GM23338 (cell line): ENCODE data around the gene HSPB8. TPM values are rescaled to one million over a fixed set of nuclear protein-coding genes. Genes with fewer than 3 reads are reported as not detected.

ENCODE experiments used
- ATAC-seq: fragments of 200-7000 bp; cut with Tn5 transposase; 3 replicates; pipeline ENCODE4 v1.9.1; 2020
- DNase-seq: peaks from one replicate; pipeline ENCODE4 v3.0.0-alpha.2; 2015; ENCODE audit warnings: low spot score
- H2AFZ ChIP-seq: fragments of 200-600 bp; sonication (generic); 2 replicates; pipeline ENCODE4 v1.8.0; 2016; ENCODE audit warnings: antibody characterized with exemption, mild to moderate bottlenecking, moderate library complexity
- H3F3A ChIP-seq: fragments of 200-600 bp; sonication (generic); replicated peaks from 2 replicates; pipeline ENCODE4 v1.8.0; 2017; ENCODE audit warnings: antibody characterized with exemption, mixed run types, low read depth
- H3K27ac ChIP-seq: fragments of 200-600 bp; sonication (generic); 2 replicates; pipeline ENCODE4 v1.6.1; 2016; ENCODE audit warnings: low read depth
- H3K27me3 ChIP-seq: fragments of 200-600 bp; sonication (generic); 2 replicates; pipeline ENCODE4 v1.8.0; 2016; ENCODE audit warnings: mild to moderate bottlenecking, mixed run types, moderate library complexity; ENCODE audit not compliant: insufficient read depth
- H3K36me3 ChIP-seq: fragments of 200-600 bp; sonication (generic); 2 replicates; pipeline ENCODE4 v1.8.0; 2016; ENCODE audit warnings: mild to moderate bottlenecking; ENCODE audit not compliant: insufficient read depth
- H3K4me1 ChIP-seq: fragments of 200-600 bp; sonication (generic); 2 replicates; pipeline ENCODE4 v1.8.0; 2016; ENCODE audit warnings: mild to moderate bottlenecking, moderate library complexity; ENCODE audit not compliant: insufficient read depth
- H3K4me2 ChIP-seq: fragments of 200-600 bp; sonication (generic); 2 replicates; pipeline ENCODE4 v1.7.1; 2017; ENCODE audit warnings: mixed run types
- H3K4me3 ChIP-seq: fragments of 200-600 bp; sonication (generic); 2 replicates; pipeline ENCODE4 v1.6.1; 2016; ENCODE audit warnings: mixed run types
- H3K79me2 ChIP-seq: fragments of 200-600 bp; sonication (generic); replicated peaks from 2 replicates; pipeline ENCODE4 v1.8.0; 2017; ENCODE audit warnings: mild to moderate bottlenecking; ENCODE audit not compliant: insufficient read depth
- H3K9me2 ChIP-seq: fragments of 200-600 bp; sonication (generic); 2 replicates; pipeline ENCODE4 v1.8.0; 2017; ENCODE audit not compliant: insufficient read depth
- H4K20me1 ChIP-seq: fragments of 200-600 bp; sonication (generic); replicated peaks from 2 replicates; pipeline ENCODE4 v1.8.0; 2017; ENCODE audit warnings: mild to moderate bottlenecking; ENCODE audit not compliant: insufficient read depth
- H3K27ac Mint-ChIP-seq: 2 replicates; pipeline ENCODE4 v1.8.0; 2020; ENCODE audit warnings: inconsistent platforms, mild to moderate bottlenecking, moderate library complexity, mixed read lengths
- H3K27me3 Mint-ChIP-seq: 3 replicates; pipeline ENCODE4 v1.8.0; 2022; ENCODE audit warnings: low read depth, mild to moderate bottlenecking, moderate library complexity, mixed read lengths, inconsistent platforms; ENCODE audit not compliant: insufficient read depth, poor library complexity
- H3K36me3 Mint-ChIP-seq: 3 replicates; pipeline ENCODE4 v1.8.0; 2021; ENCODE audit warnings: low read depth, mild to moderate bottlenecking, inconsistent platforms, moderate library complexity, mixed read lengths
- H3K4me1 Mint-ChIP-seq: 3 replicates; pipeline ENCODE4 v1.8.0; 2020; ENCODE audit warnings: mild to moderate bottlenecking, inconsistent platforms, mixed read lengths
- H3K4me3 Mint-ChIP-seq: 3 replicates; pipeline ENCODE4 v1.8.0; 2021; ENCODE audit warnings: moderate library complexity, mild to moderate bottlenecking, inconsistent platforms, mixed read lengths
- H3K9me3 Mint-ChIP-seq: 3 replicates; pipeline ENCODE4 v1.8.0; 2020; ENCODE audit warnings: moderate library complexity, mild to moderate bottlenecking, inconsistent platforms, mixed read lengths
- CREB1 ChIP-seq: fragments of 250-450 bp; sonication (Bioruptor Pico); IDR thresholded peaks from 2 replicates; pipeline ENCODE4 v1.5.0; 2020; ENCODE audit warnings: low read depth, mild to moderate bottlenecking, moderate library complexity
- EZH2 ChIP-seq: fragments of 200-600 bp; sonication (generic); IDR thresholded peaks from one replicate; pipeline ENCODE4 v1.8.0; 2017; ENCODE audit warnings: antibody characterized with exemption, mild to moderate bottlenecking, low read depth; ENCODE audit not compliant: unreplicated experiment
- EZH2phosphoT487 ChIP-seq: fragments of 200-600 bp; sonication (generic); IDR thresholded peaks from one replicate; pipeline ENCODE4 v1.8.1; 2018; ENCODE audit warnings: antibody characterized with exemption; ENCODE audit not compliant: unreplicated experiment
- JUNB ChIP-seq: IDR thresholded peaks from one replicate; pipeline ENCODE4 v1.6.1; 2016; ENCODE audit warnings: antibody characterized with exemption; ENCODE audit not compliant: unreplicated experiment
- NANOG ChIP-seq: IDR thresholded peaks from 2 replicates; pipeline ENCODE4 v1.6.1; 2016; ENCODE audit warnings: antibody characterized with exemption, borderline replicate concordance
- POLR2AphosphoS5 ChIP-seq: IDR thresholded peaks from 2 replicates; pipeline ENCODE4 v1.6.1; 2016; ENCODE audit warnings: antibody characterized with exemption, low read depth
- STAT1 ChIP-seq: IDR thresholded peaks from one replicate; pipeline ENCODE4 v1.6.1; 2016; ENCODE audit warnings: antibody characterized with exemption; ENCODE audit not compliant: unreplicated experiment
- ZNF114 ChIP-seq: fragments of 250-450 bp; sonication (Bioruptor Pico); IDR thresholded peaks from 2 replicates; pipeline ENCODE4 v1.5.0; 2020; ENCODE audit warnings: mild to moderate bottlenecking, moderate library complexity
- polyA plus RNA-seq: library from polyadenylated mRNA; unstranded; fragments of >200 nt; fragmentation: Nextera tagmentation; extraction: Ambion mirVana; gene quantifications from 2 replicates; pipeline ENCODE4 v1.2.1, GENCODE V29; 2016
- total RNA-seq: library from RNA; depleted of rRNA; stranded (reverse); fragments of >200 nt; shearing (Covaris generic); gene quantifications from 2 replicates; pipeline ENCODE4 v1.2.3, GENCODE V29; 2014
- TF ChIP-seq, protein P1 (sequence below), 2 experiments: fragments of 200-600 bp in 1 of 2; sonication (generic) in 1 of 2; conservative IDR thresholded peaks; 2 replicates each; pipeline versions ENCODE4 v1.5.1 to v1.6.1; 2016 to 2017; ENCODE audit warnings: antibody characterized with exemption in 2 of 2, low read depth in 2 of 2, mild to moderate bottlenecking in 2 of 2, moderate library complexity in 1 of 2
- TF ChIP-seq, protein P2 (sequence below): IDR thresholded peaks from 2 replicates; pipeline ENCODE4 v1.6.1; 2016; ENCODE audit warnings: antibody characterized with exemption
- TF ChIP-seq, protein P3 (sequence below): IDR thresholded peaks from one replicate; pipeline ENCODE4 v1.6.1; 2018; ENCODE audit warnings: antibody characterized with exemption; ENCODE audit not compliant: unreplicated experiment

The HSPB8 gene
- total and polyA plus RNA-seq, 2 experiments from 2014 or later, result 3.5 to 4.8 TPM

DNA sequence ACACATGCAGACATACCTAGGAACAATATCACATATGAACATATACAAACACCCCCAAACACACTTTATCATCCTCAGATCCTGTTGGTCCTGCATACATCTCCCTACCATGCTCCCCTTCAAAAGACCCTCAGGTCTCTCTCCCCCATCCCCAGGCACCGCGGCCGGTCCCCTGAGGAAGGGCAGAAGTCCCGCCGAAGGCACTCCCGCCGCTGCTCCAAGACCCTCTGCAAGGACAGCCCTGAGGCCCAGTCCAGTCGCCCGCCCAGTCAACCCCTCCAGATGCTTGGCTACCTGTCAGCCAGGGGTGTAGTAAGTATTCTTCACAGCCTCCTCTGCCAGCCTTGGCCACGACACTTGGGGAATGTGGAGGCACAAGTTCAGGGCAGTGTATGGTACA is 48.2 kb upstream of the HSPB8 start:
- H3K79me2 ChIP-seq, result no peaks in the 10 kb centered on the region
- no peak overlapping the region for H3K4me3 ChIP-seq
- ATAC-seq, result no peak
- H3K27ac ChIP-seq, result no peak overlapping the region
- 0 out of 2 replicates have a peak, but pooled peaks cover 8% of the 10 kb centered on the region for H3K9me2 ChIP-seq
- no peaks in the 10 kb centered on the region for H3K4me1 ChIP-seq
- H4K20me1 ChIP-seq, result no peaks in the 10 kb centered on the region
- no peak overlapping the region for H3K4me2 ChIP-seq
- no peak overlapping the region for H2AFZ ChIP-seq
- Mint-ChIP-seq H3K36me3 (peaks cover 51% of the 10 kb centered on the region), H3K9me3 (peaks cover 12% of the 10 kb centered on the region), H3K4me1 (0 out of 3 replicates have a peak, but pooled peaks cover 2% of the 10 kb centered on the region), H3K27ac (no peak overlapping the region), H3K27me3 (peaks cover 6% of the 10 kb centered on the region), H3K4me3 (no peak overlapping the region)
- no peak for DNase-seq
- TF ChIP-seq ZNF114, result no peak
- TF ChIP-seq, protein P1, sequence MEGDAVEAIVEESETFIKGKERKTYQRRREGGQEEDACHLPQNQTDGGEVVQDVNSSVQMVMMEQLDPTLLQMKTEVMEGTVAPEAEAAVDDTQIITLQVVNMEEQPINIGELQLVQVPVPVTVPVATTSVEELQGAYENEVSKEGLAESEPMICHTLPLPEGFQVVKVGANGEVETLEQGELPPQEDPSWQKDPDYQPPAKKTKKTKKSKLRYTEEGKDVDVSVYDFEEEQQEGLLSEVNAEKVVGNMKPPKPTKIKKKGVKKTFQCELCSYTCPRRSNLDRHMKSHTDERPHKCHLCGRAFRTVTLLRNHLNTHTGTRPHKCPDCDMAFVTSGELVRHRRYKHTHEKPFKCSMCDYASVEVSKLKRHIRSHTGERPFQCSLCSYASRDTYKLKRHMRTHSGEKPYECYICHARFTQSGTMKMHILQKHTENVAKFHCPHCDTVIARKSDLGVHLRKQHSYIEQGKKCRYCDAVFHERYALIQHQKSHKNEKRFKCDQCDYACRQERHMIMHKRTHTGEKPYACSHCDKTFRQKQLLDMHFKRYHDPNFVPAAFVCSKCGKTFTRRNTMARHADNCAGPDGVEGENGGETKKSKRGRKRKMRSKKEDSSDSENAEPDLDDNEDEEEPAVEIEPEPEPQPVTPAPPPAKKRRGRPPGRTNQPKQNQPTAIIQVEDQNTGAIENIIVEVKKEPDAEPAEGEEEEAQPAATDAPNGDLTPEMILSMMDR (conservative IDR thresholded peaks at IDR 0.05; ENCODE audit: low read depth in 2 of 2), result no peak
- no peak for TF ChIP-seq STAT1
- TF ChIP-seq, protein P2, sequence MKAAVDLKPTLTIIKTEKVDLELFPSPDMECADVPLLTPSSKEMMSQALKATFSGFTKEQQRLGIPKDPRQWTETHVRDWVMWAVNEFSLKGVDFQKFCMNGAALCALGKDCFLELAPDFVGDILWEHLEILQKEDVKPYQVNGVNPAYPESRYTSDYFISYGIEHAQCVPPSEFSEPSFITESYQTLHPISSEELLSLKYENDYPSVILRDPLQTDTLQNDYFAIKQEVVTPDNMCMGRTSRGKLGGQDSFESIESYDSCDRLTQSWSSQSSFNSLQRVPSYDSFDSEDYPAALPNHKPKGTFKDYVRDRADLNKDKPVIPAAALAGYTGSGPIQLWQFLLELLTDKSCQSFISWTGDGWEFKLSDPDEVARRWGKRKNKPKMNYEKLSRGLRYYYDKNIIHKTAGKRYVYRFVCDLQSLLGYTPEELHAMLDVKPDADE, result no peak
- no peak for TF ChIP-seq EZH2phosphoT487
- no peak for TF ChIP-seq JUNB
- no peak for TF ChIP-seq CREB1
- no peak for TF ChIP-seq NANOG
- TF ChIP-seq, protein P3, sequence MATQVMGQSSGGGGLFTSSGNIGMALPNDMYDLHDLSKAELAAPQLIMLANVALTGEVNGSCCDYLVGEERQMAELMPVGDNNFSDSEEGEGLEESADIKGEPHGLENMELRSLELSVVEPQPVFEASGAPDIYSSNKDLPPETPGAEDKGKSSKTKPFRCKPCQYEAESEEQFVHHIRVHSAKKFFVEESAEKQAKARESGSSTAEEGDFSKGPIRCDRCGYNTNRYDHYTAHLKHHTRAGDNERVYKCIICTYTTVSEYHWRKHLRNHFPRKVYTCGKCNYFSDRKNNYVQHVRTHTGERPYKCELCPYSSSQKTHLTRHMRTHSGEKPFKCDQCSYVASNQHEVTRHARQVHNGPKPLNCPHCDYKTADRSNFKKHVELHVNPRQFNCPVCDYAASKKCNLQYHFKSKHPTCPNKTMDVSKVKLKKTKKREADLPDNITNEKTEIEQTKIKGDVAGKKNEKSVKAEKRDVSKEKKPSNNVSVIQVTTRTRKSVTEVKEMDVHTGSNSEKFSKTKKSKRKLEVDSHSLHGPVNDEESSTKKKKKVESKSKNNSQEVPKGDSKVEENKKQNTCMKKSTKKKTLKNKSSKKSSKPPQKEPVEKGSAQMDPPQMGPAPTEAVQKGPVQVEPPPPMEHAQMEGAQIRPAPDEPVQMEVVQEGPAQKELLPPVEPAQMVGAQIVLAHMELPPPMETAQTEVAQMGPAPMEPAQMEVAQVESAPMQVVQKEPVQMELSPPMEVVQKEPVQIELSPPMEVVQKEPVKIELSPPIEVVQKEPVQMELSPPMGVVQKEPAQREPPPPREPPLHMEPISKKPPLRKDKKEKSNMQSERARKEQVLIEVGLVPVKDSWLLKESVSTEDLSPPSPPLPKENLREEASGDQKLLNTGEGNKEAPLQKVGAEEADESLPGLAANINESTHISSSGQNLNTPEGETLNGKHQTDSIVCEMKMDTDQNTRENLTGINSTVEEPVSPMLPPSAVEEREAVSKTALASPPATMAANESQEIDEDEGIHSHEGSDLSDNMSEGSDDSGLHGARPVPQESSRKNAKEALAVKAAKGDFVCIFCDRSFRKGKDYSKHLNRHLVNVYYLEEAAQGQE, result no peak
- no peak for TF ChIP-seq EZH2
- TF ChIP-seq POLR2AphosphoS5, result no peak
- peaks cover 3% of the 10 kb centered on the region; the same call in 1 of the 2 replicates for H3K36me3 ChIP-seq
- H3F3A ChIP-seq, result no peaks in the 10 kb centered on the region
- no peaks in the 10 kb centered on the region for H3K27me3 ChIP-seq
